Endodermal cell (in vitro differentiated cells): ENCODE results near the gene KRT27. TPM values are rescaled to one million over a fixed set of nuclear protein-coding genes. Genes with fewer than 3 reads are reported as not detected.
A peak's percentile ranks its signal among the peaks of the same experiment; 100 is the strongest.

ENCODE experiments used
- DNase-seq: peaks from one replicate; pipeline ENCODE4 v3.0.0-alpha.2; 2017
- H3K27ac ChIP-seq: 2 replicates; pipeline ENCODE4 v1.5.1; 2013; ENCODE audit warnings: mild to moderate bottlenecking, low read depth, low read length, moderate library complexity
- H3K27me3 ChIP-seq: 2 replicates; pipeline ENCODE4 v1.6.1; 2013; ENCODE audit warnings: mild to moderate bottlenecking, low read length, moderate library complexity; ENCODE audit not compliant: insufficient read depth, control insufficient read depth, poor library complexity, severe bottlenecking
- H3K36me3 ChIP-seq: 2 replicates; pipeline ENCODE4 v1.7.0; 2013; ENCODE audit warnings: mild to moderate bottlenecking, low read length, moderate library complexity; ENCODE audit not compliant: control insufficient read depth, insufficient read depth
- H3K4me1 ChIP-seq: one replicate; pipeline ENCODE4 v1.7.0; 2013; ENCODE audit warnings: low read length; ENCODE audit not compliant: control insufficient read depth, insufficient read depth
- H3K4me3 ChIP-seq: 2 replicates; pipeline ENCODE4 v1.5.1; 2013; ENCODE audit warnings: mild to moderate bottlenecking, low read length, moderate library complexity
- H3K9ac ChIP-seq: 2 replicates; pipeline ENCODE4 v1.6.1; 2013; ENCODE audit warnings: mild to moderate bottlenecking, low read length, moderate library complexity; ENCODE audit not compliant: poor library complexity, severe bottlenecking; ENCODE audit errors: extremely low read depth
- H3K9me3 ChIP-seq: 2 replicates; pipeline ENCODE4 v1.6.1; 2013; ENCODE audit warnings: mild to moderate bottlenecking, low read length, moderate library complexity; ENCODE audit not compliant: control insufficient read depth
- H3K27ac Mint-ChIP-seq: 2 replicates; pipeline ENCODE4 v1.8.0; 2020; ENCODE audit warnings: mixed read lengths
- H3K27me3 Mint-ChIP-seq: 2 replicates; pipeline ENCODE4 v1.8.0; 2021; ENCODE audit warnings: mild to moderate bottlenecking, mixed read lengths; ENCODE audit not compliant: insufficient read depth
- H3K36me3 Mint-ChIP-seq: 2 replicates; pipeline ENCODE4 v1.8.0; 2020; ENCODE audit warnings: low read depth, mixed read lengths
- H3K4me1 Mint-ChIP-seq: 2 replicates; pipeline ENCODE4 v1.8.0; 2020; ENCODE audit warnings: mixed read lengths
- H3K4me3 Mint-ChIP-seq: 2 replicates; pipeline ENCODE4 v1.8.0; 2020; ENCODE audit warnings: mild to moderate bottlenecking, moderate library complexity, mixed read lengths
- H3K9me3 Mint-ChIP-seq: 2 replicates; pipeline ENCODE4 v1.8.0; 2020; ENCODE audit warnings: mild to moderate bottlenecking, mixed read lengths
- CTCF ChIP-seq: fragments of 200-600 bp; sonication (generic); conservative IDR thresholded peaks from 2 replicates; pipeline ENCODE4 v1.5.0; 2021; ENCODE audit warnings: antibody characterized with exemption, mild to moderate bottlenecking
- WGBS, 2 experiments: methylation state at CpG; one replicate each; pipeline versions ENCODE4 v1.1.5 to v1.1.7; 2013; ENCODE audit warnings: missing lambda C conversion rate in 2 of 2, mixed read lengths in 1 of 2; ENCODE audit not compliant: insufficient coverage in 1 of 2, insufficient read length in 1 of 2; 5-methylcytosine and 5-hydroxymethylcytosine counted together
- total RNA-seq, 2 donors: library from RNA; stranded (reverse); fragmentation: NEBNext Ultra II Directional in 1 of 2; extraction: Animal tissue kit (Norgen Biotek cat#: 25700) in 1 of 2; gene quantifications; 2 replicates in 1 of 2; 3 replicates in 1 of 2; pipeline ENCODE4 v1.2.1, GENCODE V29; 2021

Gene KRT27
- total RNA-seq, 2 donors from 2014 or later: not detected

GRCh38 chr17:40796846-40797245 lies 14.5 kb upstream of the KRT27 start:
- 93 to 96% methylated on average over 21 to 27 of the region's 27 CpGs for WGBS, 2 experiments
- Mint-ChIP-seq H3K4me1 (no peaks in the 10 kb centered on the region), H3K27me3 (peaks cover 24% of the 10 kb centered on the region), H3K4me3 (no peak overlapping the region), H3K36me3 (no peaks in the 10 kb centered on the region), H3K9me3 (no peaks in the 10 kb centered on the region), H3K27ac (no peak overlapping the region)
- TF ChIP-seq CTCF: peak; percentile 52
- H3K4me3 ChIP-seq: no peak overlapping the region
- H3K27ac ChIP-seq: no peak overlapping the region
- no peaks in the 10 kb centered on the region for H3K36me3 ChIP-seq
- H3K27me3 ChIP-seq: peaks cover 27% of the 10 kb centered on the region
- no peaks in the 10 kb centered on the region for H3K9me3 ChIP-seq
- DNase-seq: peak; percentile 79
- H3K4me1 ChIP-seq: no peaks in the 10 kb centered on the region
- no peak overlapping the region for H3K9ac ChIP-seq

- Mint-ChIP-seq H3K27me3 (peaks cover 24% of the 10 kb centered on the region), H3K27ac (no peak overlapping the region), H3K4me3 (no peak overlapping the region), H3K36me3 (no peaks in the 10 kb centered on the region), H3K4me1 (peaks cover 4% of the 10 kb centered on the region), H3K9me3 (no peaks in the 10 kb centered on the region)
- Histone ChIP-seq H3K9ac (no peak overlapping the region), H3K27me3 (peaks cover 10% of the 10 kb centered on the region), H3K36me3 (no peaks in the 10 kb centered on the region), H3K9me3 (no peaks in the 10 kb centered on the region), H3K4me1 (no peaks in the 10 kb centered on the region), H3K4me3 (no peak overlapping the region), H3K27ac (no peak overlapping the region)
- 91 to 96% methylated on average over 9 to 10 of the region's 10 CpGs for WGBS, 2 experiments
- no peak for TF ChIP-seq CTCF
- DNase-seq: no peak
Observed at GRCh38 chr17:40795019-40795667, 12.8 kb upstream of the KRT27 start.

GRCh38 chr17:40794466-40794865 lies 12.1 kb upstream of the KRT27 start:
- TF ChIP-seq CTCF: no peak
- Histone ChIP-seq H3K9me3 (no peaks in the 10 kb centered on the region), H3K36me3 (no peaks in the 10 kb centered on the region), H3K9ac (no peak overlapping the region), H3K4me3 (no peak overlapping the region), H3K4me1 (no peaks in the 10 kb centered on the region), H3K27ac (no peak overlapping the region), H3K27me3 (peaks cover 3% of the 10 kb centered on the region)
- H3K36me3 Mint-ChIP-seq: no peaks in the 10 kb centered on the region
- DNase-seq: no peak
- peaks cover 4% of the 10 kb centered on the region for H3K4me1 Mint-ChIP-seq
- H3K9me3 Mint-ChIP-seq: no peaks in the 10 kb centered on the region
- WGBS, 2 experiments: 80 to 94% methylated on average over 1 to 2 of the region's 2 CpGs
- peaks cover 21% of the 10 kb centered on the region for H3K27me3 Mint-ChIP-seq
- no peak overlapping the region for H3K27ac Mint-ChIP-seq
- no peak overlapping the region for H3K4me3 Mint-ChIP-seq
